HG02759 (cell line): Measurements from ENCODE around the gene CASP9.

Experiments used
- ATAC-seq: cut with Tn5 transposase; IDR thresholded peaks from one replicate; pipeline ENCODE4 v1.9.1; 2021; ENCODE audit warnings: mild to moderate bottlenecking, moderate library complexity; ENCODE audit not compliant: unreplicated experiment

The CASP9 gene

GRCh38 chr1:15524021-15524282 lies at the start of gene CASP9:
CASP9 (minus strand) TSS chr1:15524215; CDS start chr1:15524200, 15 bp downstream.
- ATAC-seq = no peak

- ATAC-seq = no peak
Observed at GRCh38 chr1:15573477-15573876, 49.5 kb upstream of the CASP9 start.

- no peak for ATAC-seq
Observed at GRCh38 chr1:15571266-15571665, 47.3 kb upstream of the CASP9 start.

GRCh38 chr1:15570861-15571260 lies 46.8 kb upstream of the CASP9 start:
- no peak for ATAC-seq

- no peak for ATAC-seq
Observed at GRCh38 chr1:15568387-15569073, 44.5 kb upstream of the CASP9 start.

- no peak for ATAC-seq
Observed at GRCh38 chr1:15559189-15559810, 35.3 kb upstream of the CASP9 start.

- no peak for ATAC-seq
Observed at GRCh38 chr1:15558516-15558915, 34.5 kb upstream of the CASP9 start.

- ATAC-seq = no peak
Observed at GRCh38 chr1:15557594-15557993, 33.6 kb upstream of the CASP9 start.

GRCh38 chr1:15557008-15557407 lies 33.0 kb upstream of the CASP9 start:
- ATAC-seq = no peak

- ATAC-seq = no peak
Observed at GRCh38 chr1:15550573-15550972, 26.6 kb upstream of the CASP9 start.

- no peak for ATAC-seq
Observed at GRCh38 chr1:15546641-15547040, 22.6 kb upstream of the CASP9 start.

GRCh38 chr1:15543589-15544568 lies 19.9 kb upstream of the CASP9 start:
- no peak for ATAC-seq

- no peak for ATAC-seq
Observed at GRCh38 chr1:15543251-15543588, 19.2 kb upstream of the CASP9 start.

GRCh38 chr1:15542388-15543250 lies 18.6 kb upstream of the CASP9 start:
- no peak for ATAC-seq

- no peak for ATAC-seq
Observed at GRCh38 chr1:15541231-15541792, 17.3 kb upstream of the CASP9 start.

GRCh38 chr1:15540186-15540585 lies 16.2 kb upstream of the CASP9 start:
- no peak for ATAC-seq

- ATAC-seq = no peak
Observed at GRCh38 chr1:15538771-15539170, 14.8 kb upstream of the CASP9 start.

- no peak for ATAC-seq
Observed at GRCh38 chr1:15531682-15532081, 7.7 kb upstream of the CASP9 start.

GRCh38 chr1:15531003-15531402 lies 7.0 kb upstream of the CASP9 start:
- no peak for ATAC-seq

- peak; percentile 59 for ATAC-seq
Observed at GRCh38 chr1:15526490-15527339, 2.7 kb upstream of the CASP9 start, which contains the start of gene DNAJC16. DNAJC16 (plus strand) TSS chr1:15526848; CDS start chr1:15529106, 2,258 bp downstream.
